Fibroblast of skin of right quadriceps (primary cell): ENCODE measurements around the gene CEP83.
A peak's percentile ranks its signal among the peaks of the same experiment; 100 is the strongest.
"Not testable (repeated sequence)": the region's sequence is repeated elsewhere in the genome, so short reads cannot be mapped to it uniquely, and the experiment has no call there.

Experiments used
- DNase-seq: peaks from one replicate; pipeline ENCODE4 v3.0.0-alpha.2; 2013

The CEP83 gene

DNA sequence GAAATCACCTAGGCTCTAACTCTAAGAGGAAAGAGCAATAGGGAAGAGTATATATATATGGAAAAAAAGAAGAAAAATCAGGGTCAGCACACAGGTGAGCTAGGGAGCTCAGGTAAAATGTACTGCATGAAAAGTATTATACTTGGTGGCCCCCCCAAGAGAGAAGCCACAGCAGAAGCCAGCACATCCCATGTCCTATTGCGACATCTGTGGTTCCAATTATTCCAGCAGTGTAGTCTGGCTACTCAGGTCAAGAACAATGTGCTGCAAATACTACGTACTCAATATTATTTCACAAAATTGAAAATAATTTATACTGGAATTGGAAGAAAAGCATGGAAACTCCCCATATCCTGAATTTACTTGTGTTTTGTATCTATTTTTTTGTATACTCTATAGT, 85.5 kb downstream of the CEP83 start:
- DNase-seq, result no peak

DNA sequence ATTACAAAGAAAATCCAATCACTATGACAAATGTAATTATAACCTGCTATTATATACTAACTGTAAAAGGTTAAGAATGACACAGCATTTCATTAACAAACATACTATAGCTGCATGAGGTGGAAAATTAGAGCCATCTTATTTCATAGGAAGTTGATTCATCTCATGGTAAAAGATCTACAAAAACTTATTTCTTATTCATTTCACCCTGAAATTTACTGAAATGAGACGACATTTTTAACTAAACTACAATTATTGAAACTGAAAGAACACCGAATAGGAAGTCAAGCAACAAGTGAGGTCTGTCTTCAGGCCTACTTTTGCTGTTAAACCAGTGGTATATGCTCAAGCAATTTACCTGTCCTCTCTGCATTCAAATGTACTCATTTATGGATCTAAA, 87.2 kb downstream of the CEP83 start:
- DNase-seq, result no peak

DNA sequence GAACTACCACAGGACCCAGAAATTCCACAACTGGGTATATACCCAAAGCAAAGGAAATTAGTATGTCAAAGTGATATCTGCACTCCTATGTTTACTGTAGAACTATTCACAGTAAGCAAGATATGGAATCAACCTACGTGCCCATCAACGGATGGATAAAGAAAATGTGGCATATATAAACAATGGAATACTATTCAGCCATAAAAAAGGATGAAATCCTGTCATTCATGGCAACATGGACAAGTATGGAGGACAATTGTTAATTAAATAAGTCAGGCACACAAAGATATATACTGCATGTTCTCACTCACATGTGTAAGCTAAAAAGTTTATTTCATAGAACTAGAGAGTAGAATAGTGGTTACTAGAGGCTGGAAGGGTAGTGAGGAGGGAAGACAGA, 97.0 kb downstream of the CEP83 start:
- no peak for DNase-seq

DNA sequence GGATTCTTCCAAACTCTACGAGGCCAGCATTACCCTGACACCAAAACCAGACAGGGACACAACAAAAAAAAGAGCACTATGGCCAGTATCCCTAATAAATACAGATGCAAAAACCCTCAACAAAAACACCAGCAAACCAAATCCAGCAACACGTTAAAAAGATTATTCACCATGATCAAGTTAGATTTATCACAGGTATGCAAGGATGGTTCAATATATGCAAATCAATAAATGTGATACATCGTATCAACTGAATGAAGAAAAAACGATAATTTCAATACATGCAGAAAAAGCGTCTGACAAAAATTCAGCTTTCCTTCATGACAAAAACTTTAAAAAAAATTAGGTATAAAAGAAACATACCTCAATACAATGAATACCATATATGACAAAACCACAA, 99.9 kb downstream of the CEP83 start:
- no peak for DNase-seq

DNA sequence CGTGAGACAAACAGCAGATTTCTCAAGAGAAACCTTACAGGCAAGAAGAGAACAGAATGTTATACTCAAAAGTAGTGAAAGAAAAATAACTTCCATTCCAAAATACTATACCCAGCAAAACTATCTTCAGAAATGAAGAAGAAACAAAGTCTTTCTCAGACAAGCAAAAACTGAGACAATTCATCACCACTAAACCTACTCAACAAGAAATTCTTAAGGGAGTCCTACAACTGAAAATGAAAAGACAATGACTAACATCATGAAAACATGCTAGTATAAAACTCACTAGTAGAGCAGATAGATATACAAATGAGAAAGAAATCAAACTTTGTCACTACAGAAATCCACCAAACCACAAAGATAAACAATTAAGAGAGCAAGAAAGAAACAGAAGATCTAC, 106.5 kb downstream of the CEP83 start:
- no peak for DNase-seq

DNA sequence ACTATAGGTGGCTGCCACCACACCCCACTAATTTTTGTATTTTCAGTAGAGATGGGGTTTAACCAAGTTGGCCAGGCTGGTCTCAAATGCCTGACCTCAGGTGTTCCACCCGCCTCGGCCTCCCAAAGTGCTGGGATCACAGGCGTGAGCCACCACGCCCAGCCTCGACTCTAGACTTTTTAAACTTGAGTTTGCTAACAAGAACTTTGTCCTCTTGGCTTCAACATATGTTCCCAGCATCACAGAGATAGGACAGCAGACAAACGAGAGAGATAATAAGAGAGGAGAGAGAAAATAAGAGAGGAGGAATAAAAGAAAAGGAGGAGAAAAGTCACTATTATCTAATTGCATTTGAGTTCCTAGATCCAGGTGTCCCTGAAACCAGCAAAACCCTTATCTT, 119.1 kb downstream of the CEP83 start:
- no peak for DNase-seq

DNA sequence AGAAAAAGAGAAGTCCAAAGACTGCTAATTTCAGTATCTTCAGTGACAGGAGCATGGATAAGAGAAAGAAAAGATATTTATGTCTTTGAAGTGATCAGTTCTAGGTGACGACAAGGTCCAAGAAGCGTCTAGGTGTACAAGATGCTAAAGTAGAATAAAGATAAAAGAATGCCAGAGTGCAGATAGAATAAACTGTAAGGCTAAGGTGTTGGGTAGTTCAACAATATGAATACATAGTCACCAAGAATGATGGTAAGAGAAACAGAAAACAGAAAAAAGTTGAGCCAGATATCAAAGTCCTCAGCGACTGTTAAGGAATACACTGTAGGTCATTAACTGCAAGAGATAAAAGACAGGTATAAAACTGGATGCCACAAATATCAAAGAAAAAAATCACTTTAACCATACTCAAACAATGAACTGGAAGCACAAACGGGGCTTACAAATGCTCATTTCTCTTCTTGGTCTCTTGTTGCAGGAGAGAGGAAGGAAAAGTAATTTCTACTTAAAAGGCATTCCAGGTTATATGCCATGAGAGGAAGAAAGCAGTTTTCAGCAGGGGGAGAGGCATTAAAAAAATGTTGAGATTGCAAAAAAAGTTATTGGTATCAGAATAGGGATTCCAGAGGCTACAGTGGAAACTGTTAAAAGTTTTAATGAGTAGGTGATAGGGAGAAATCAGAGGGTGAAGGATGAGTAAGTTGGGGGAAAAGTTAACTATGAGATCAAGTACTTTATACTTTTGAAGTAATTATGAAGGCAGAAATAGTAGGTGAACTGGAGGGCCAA, 121.5 kb downstream of the CEP83 start:
- no peak for DNase-seq

DNA sequence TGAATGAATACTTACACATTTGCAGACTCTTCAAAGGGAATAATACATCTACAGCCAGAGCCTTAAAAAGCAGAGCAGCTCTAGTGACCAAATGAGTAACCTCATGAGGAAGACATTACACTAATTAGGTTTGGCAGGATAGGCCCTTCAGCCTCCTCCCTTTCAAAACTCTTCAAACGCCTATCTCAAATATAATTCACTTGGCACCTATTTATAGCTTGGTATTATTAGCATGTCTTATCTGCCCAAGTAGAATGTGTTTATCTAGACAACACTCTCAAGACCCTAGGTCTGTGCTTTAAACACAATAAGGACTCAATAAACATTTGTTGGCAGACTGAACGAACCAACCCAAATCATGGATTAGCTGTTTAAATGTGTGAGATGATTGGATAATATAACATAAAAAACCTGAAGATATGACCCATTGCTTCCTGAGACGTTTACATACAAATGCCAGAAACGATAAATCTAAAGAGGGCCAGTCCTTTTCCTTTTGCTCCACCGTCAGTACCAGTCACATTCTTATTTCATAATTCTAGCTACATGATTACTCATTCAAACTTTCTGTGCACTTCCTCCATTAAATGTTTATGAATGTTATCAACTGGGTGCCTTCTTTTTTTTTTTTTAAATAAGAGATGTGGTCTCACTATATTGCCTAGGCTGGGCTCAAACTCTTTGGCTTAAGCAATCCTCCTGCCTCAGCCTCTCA, 123.3 kb downstream of the CEP83 start:
- no peak for DNase-seq

DNA sequence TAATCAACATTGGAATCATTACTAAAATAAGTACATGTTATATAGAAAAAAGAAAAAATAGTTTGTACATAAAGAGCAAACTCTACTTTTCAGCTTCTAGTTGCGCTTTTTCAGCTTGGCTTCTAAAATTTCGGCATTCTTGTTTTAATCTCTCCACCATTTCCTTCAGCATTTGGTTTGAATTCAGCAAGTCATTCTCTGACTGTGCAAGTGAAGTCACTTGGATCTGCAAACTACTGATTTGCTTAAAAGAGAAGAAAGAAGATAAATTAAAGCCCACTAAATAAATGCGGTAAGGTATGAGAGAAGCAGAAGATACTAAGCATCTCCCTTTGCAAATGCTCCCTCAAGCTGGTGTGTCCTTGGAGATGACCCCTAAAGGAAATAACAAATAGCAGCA, 126.3 kb downstream of the CEP83 start:
- no peak for DNase-seq

DNA sequence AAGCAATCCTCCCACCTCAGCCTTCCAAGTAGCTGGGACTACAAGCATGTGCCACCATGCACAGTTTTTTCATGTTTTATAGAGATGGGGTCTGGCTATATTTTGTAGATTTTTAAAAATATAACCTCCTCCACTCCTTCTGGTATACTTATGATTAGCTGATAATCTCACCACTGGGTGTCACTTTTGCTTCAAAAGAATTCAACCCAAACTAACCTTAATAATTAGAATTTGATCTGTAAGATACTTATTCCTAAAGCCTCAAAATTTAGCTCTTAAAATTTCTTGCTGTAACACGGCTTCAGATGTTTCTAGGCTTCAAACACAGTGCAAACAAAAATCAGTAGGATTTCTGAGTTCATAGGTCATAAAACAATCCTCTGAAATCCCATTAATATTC, 130.3 kb downstream of the CEP83 start:
- DNase-seq, result no peak

DNA sequence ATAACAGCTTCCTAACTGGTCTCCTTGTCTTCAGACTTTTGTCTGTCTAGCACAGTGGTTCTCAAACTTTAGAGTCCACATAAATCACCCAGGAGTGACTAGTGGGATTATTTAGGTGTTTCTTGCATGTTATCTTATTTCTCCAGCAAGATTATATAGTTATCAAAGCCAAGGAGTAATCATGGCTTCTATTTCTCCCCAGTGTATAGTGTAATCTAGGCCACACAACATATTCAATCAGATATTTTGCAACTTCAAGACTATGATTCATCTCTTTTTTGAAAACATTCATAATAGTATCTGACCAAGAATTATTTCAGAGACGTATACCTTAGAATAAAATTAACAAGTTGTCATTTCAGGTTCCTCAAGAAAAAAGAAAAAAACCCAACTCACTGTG, 131.9 kb downstream of the CEP83 start:
- peak; percentile 5 for DNase-seq

DNA sequence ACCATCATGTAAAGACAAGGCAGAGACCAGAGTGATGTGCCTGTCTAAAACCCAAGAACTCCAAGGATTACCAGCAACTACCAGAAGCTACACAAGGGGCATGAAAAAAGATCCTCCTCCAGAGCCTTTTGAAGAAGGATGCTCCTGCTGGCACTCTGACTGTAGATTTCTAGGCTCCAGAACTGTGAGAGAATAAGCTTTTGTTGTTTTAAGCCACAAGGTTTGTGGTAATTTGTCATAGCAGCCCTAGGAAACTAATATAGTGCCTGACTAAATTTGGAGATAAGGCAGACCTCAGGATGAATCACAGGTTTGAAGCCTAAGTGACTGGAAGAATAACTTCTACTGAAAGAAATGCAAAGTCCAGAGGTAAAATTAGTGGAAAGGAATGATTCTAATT, 132.9 kb downstream of the CEP83 start:
- DNase-seq, result peak; percentile 77

DNA sequence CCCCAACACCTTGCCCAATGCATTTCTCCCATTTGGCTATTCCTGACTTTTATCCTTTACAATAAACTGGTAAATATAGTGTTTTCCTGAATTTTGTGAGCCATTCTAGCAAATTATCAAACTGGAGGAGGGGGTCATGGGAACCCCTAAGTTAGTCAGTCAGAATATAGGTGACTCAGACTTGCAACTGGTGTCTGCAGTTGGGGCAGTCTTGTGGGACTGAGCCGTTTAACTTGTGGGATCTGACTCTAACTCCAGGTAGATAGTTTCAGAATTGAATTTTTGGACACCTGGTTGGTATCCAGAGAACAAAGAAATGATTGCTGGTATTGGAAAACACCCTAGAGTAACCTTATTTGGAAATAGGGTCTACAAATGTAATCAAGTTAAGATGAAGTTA, 133.4 kb downstream of the CEP83 start:
- DNase-seq, result no peak

DNA sequence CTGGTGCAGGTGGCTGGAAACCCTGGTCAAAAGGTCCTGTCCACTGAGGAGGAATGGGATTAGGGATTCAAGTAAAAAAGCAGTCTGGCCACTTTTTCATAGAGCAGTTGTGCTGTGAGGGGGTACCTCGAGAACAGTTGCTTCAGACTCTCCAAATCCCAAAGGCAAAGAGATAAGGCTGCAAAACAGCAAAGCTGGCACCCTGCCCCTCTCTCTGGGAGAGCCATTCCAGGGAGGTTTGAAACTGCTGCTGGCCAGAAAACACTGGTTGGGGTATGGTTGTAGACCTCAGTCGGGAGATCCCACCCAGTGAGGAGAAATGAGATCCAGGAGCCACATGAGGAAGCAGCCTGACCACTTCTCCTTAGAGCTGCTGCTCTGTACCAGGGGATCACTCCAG, 137.3 kb downstream of the CEP83 start:
- DNase-seq, result no peak

DNA sequence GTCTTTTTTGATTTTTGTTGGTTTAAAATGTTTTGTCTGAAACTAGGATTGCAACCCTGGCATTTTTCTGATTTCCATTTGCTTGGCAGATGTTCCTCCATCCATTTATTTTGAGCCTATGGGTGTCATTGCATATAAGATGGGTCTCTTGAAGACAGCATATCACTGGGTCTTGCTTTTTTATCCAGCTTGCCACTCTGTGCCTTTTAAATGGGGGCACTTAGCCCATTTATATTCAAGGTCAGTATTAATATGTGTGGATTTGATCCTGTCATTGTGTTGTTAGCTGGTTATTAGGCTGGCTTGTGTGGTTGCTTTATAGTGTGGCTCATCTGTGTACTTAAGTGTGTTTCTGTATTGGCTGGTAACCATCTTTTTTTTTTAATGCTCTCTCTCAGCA, 139.6 kb downstream of the CEP83 start:
- DNase-seq, result no peak

DNA sequence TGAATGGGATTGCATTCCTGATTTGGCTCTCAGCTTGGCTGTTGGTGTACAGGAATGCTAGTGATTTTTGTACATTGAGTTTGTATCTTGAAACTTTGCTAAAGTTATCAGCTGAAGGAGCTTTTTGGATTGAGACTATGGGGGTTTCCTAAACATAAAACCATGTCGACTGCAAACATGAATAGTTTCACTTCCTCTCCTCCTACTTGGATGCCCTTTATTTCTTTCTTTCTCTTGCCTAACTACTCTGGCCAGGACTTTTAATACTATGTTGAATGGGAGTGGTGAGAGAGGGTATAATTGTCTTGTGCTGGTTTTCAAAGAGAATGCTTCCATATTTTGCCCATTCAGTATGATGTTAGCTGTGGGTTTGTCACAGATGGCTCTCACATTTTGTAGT, 141.5 kb downstream of the CEP83 start:
- DNase-seq, result no peak

DNA sequence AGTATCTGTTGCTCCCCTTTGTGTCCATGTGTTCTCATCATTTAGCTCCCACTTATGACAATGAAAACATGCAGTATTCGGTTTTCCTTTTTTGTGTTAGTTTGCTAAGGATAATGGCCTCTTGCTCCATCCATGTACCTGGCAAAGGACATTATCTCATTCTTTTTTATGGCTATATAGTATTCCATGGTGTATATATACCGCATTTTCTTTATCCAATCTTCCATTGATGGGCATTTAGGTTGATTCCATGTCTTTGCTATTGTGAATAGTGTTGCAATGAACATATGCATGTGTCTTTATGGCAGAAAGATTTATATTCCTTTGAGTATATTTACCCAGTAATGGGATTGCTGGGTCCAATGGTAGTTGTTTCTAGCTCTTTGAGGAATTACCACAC, 143.1 kb downstream of the CEP83 start:
- not testable (repeated sequence) for DNase-seq

DNA sequence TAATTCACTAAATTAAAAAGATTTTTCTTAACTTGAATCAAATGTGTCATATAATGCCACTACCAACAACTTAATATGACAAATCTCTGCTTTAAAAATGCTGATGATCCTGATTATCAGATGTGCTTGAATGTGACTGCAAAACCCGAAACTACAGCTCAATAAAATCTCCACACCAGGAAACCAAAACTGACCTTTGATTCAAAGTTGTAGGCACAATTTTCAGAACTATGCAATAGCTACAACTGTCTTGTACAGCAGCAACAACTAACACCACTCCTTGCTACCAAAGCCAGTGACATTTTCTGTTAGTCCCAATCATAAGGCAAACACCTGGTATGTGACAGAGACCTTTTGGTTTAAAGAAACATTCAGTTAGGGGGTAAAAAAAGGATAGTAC, 147.3 kb downstream of the CEP83 start:
- DNase-seq, result no peak

DNA sequence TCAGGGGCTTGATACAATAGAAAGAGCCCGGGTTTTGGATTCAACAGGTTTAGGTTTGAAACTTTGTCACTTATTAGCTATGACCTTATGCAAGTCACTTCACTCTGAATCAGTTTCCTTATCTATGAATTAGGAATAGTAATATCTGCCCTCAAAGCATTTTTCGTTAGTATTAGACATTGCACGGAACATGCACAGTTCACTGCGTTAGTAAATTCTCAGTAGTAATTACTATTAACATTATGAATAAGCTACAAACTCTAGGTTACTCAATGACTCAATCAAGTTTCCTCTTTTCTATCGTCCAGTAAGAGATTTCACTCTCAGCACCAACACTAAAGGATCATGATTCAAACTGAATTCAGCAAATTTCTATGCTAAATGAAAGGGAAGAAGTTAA, 150.3 kb downstream of the CEP83 start:
- DNase-seq, result no peak

DNA sequence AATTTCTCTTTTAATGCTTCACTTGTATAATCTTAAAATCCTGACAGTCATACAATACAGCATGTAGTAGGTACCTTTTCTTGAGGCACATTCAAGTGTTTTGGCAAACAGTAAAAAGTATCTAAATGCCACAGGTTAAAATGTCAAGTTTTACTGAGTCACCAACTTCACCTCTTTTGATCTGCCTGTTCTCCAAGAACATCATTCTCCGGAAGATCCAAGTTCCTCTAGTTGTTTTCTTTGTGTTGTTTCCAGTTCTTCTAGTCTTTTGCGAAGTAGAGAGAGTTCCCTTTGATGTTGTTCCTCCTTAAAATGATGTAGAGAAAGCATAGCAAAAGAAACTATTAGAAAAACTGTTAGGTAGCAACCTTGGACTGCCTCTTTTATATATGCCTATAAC, 151.1 kb downstream of the CEP83 start:
- DNase-seq, result no peak

DNA sequence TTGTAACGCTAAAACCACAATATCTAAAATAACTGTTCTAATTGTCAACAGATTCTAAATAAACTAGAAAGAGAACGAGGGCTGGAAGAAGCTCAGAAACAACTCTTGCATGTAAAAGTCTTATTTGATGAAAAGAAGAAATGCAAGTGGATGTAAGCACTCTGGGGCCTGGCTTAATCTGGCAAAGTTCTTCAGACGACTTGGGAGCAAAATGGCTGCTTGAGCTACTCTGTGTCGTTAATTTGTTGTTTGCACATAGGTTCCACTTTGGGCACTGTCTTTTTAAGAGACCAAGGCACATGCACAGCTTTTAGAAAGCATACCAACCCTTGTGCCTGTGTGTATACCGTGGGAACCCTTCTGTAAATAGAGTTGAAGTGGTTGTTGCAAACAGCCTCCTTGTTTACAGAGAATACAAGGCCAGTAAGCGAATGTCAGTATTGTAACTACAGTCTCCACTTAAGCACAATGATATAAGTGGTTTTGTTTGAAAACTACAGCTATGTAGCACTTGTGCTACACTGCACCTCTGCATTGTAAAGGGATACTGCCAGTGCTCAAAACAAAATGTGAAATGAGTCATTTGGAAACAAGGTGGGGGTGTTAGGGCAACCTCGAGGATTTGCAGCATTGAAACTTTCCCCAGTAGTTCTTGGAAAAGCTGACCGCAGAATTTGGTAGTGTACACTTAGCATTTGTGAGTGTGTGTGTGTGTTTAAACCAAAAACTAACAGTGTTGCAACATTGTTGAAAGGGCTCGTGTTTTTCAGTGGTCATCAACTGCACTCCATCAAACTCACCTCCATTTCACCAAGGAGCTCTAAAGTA, 154.3 kb downstream of the CEP83 start:
- DNase-seq, result peak; percentile 28

DNA sequence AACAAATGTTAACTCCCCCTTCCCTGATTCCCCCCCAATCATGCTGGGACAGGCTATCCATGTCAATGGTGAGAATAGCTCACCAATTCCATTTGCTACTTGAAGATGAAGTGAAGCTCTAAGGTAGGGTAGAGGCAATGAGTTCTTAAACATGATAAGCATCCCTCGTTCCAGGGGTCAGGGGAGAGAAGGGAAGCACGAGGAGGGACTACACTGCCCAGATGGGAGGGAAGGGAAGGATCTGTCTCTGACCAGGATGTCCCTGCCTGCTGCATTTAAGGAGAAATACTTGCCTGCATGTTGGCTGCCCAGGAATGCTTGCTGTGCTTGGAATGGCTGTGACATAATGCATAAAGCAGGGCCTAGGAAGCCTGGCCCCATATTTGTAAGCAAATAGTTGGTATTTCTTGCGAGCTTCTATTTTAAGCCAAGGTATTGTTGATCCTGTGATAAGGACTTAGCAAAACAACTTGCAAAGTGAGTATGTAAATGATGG, 155.1 kb downstream of the CEP83 start:
- peak; percentile 74 for DNase-seq

DNA sequence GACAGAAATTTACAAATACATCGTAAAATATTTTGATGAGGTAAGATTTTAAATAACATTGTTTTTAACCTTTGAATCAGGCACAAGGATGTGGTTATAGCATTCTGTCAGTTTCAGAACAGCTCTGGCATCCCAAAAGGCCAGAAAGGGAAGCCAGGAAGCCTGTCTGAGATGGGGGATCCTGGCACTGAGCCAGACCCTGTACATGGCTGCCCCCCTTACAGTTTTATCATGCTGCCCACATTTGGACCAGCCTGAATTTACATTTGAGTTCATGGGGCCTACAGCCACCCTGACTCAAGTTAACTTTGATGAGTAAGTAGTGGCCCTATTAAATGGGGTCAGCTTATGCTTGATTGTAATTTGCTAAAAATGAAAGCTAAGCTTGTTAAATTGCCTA, 155.7 kb downstream of the CEP83 start:
- no peak for DNase-seq

DNA sequence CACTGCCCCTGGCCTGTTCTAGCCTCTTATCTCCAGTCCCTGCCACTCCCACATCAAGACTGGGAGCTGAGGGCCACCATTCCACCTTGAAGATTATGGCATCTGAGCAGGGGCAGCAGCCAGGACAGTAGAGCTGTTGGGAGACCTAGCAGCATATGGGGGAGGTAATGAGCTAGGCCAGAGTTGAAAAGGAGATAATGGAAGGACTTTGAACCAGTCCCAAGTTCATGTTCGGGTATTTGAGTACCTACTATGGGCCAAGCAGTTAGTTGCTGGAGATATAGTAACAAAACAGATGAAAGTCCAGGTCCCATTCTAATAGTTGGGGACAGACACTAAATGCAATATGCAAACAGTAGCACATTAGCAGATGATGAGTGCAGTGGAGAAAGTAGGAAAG, 159.8 kb downstream of the CEP83 start:
- no peak for DNase-seq
